GM13976 (cell line): Measurements from ENCODE around the gene VRK1.

Experiments
- DNase-seq: peaks from one replicate; pipeline ENCODE4 v3.0.0; 2012; ENCODE audit warnings: low spot score
- in situ Hi-C: fragments of 300-500 bp; cut with MboI; formaldehyde crosslinking; loops from one replicate; pipeline ENCODE4 v1.12.0; 2022; ENCODE audit warnings: low sequenced_read_pairs, mixed read lengths, inconsistent platforms; ENCODE audit not compliant: unreplicated experiment
- TF ChIP-seq, protein P1 (sequence below): IDR thresholded peaks from 2 replicates; pipeline ENCODE4 v1.5.1; 2012; ENCODE audit warnings: borderline replicate concordance, mild to moderate bottlenecking; ENCODE audit not compliant: insufficient read depth; ENCODE audit errors: extremely low read depth, missing control alignments, control extremely low read depth

Gene VRK1

DNA sequence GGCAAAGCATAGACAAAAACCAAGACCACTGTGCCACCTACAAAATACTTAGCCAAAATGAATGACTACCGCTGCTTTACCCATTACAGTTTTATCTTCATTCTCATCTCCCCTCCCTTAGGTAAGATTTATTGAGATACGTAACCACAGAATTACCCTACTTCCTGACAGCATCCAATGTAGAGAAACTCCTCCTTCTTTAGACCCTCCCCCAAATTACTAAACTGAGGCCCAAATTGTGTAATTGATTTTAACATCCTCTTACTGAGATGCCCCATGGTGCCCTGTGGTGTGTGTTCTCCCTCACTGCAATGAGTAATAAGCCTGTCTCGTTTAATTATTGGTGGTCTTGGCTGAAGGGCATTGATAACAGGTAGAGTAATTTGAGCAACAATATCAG, 19.1 kb downstream of the VRK1 start:
- in situ Hi-C loops: no loop called here
- TF ChIP-seq, protein P1, sequence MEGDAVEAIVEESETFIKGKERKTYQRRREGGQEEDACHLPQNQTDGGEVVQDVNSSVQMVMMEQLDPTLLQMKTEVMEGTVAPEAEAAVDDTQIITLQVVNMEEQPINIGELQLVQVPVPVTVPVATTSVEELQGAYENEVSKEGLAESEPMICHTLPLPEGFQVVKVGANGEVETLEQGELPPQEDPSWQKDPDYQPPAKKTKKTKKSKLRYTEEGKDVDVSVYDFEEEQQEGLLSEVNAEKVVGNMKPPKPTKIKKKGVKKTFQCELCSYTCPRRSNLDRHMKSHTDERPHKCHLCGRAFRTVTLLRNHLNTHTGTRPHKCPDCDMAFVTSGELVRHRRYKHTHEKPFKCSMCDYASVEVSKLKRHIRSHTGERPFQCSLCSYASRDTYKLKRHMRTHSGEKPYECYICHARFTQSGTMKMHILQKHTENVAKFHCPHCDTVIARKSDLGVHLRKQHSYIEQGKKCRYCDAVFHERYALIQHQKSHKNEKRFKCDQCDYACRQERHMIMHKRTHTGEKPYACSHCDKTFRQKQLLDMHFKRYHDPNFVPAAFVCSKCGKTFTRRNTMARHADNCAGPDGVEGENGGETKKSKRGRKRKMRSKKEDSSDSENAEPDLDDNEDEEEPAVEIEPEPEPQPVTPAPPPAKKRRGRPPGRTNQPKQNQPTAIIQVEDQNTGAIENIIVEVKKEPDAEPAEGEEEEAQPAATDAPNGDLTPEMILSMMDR: no peak
- no peak for DNase-seq

DNA sequence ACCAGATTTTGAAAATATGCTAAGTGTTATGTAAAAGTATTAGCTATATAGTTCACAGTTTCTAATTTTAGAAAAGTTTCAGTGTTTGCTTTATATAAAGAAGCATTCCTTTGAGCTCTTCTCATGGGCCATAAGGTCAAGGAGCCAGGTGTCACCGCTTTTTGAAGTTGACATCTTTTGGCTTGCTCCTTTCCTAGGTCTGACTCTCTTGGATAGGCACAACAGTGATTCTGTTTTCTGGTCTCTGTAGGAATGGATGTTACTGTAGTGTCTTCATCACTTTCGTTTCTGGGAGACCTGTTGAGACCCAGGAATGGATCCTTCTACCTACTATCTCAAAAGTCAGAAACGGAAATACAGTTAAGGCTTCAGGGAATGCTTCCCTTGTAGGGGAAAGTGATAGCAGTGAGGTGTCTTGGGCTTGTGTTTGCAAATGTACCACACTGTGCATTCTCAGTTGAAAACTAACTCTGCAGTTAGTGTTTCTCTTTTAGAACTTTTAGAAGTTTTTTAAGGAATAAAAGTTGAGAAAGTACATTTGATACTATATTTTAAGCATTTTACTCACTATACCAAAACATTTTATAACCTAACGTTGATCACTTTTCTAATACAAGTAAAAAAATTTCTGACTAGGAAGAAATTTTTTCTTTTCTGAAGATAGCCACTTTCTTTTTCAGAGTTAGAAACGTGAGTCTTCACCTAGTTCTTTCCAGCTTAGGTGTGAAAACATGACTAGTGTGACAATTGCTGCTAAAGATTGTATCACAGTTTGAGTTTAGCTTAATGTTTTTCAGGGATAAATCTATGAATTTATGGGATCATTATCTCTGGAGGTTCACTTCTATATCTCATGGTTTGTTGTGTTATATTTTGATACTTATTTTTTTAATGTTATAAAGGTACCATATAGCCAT, 20.8 kb downstream of the VRK1 start:
- TF ChIP-seq, protein P1: no peak
- DNase-seq: no peak
- in situ Hi-C loops: no loop called here

DNA sequence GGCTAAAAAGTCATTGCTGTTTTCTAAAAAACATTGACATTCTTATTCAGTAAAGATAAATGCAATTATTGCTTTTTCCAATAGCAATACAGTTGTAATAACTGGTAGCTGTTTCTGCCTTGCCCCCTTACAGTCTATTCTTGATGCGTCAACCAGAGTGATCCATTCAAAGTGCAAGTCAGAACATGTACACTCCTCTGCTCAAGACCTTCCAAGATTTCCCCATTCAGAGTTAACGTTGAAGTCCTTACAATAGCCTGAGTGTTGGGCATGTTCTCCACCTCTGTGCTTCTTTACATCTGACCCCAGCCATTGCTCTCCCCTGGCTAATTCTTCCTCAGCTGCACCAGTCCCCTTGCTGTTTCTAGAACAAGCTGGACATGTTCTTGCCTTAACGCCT, 24.3 kb downstream of the VRK1 start:
- in situ Hi-C loops: no loop called here
- TF ChIP-seq, protein P1: no peak
- DNase-seq: no peak

DNA sequence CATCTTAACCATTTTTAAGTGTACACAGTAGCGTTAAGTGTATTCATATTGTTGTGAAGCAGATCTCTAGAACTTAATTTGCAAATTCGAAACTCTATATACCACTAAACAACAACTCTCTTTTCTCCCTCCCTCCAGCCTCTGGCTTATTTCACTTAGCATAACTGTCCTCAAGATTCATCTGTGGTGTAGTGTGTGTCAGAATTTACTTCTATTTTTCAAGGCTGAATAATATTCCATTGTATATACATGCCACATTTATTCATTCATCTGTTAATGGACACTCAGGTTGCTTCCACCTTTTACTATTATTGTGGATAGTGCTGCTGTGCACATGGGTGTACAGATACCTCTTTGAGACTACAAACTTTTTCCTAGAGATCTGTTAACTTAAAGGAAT, 26.5 kb downstream of the VRK1 start:
- TF ChIP-seq, protein P1: no peak
- no peak for DNase-seq
- in situ Hi-C loops: no loop called here

DNA sequence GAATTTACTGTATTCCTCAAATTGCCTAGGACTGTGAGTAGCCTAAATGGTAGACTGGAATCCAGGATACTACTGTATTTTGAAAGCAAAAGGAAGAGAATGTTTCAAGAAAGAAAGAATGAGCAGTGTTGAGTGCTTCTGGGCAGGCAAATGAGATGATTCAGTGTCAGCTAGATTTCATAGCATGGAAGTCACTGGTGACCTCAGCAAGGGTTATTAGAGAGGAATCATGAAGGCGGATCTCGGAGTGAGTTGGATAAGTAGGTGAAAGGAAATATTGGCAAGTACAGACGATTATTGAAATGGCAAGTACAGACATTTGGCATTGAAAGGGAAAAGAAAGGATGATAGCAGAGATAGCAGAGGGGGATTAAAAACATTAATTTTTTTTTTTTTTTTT, 27.1 kb downstream of the VRK1 start:
- in situ Hi-C loops: no loop called here
- TF ChIP-seq, protein P1: no peak
- DNase-seq: no peak

DNA sequence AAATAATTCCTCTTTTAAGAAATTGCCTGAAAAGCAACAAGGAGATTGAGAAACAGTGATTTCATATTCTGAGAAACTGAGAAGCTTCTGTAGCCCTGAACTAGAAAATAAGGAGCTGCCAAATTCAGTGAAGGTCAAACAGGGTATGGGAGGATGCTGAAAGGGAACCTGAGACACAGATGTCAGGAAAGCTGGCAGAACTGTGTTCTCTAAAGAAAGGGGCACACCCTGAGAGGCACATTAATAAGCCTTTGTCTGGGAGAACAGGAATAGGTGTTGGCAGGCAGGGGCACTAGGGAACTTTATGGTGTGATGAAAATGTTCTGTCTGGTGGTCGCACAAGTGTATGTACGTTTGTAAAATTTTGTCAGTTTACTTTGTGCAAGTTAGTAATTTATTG, 29.6 kb downstream of the VRK1 start:
- no peak for DNase-seq
- in situ Hi-C loops: no loop called here
- TF ChIP-seq, protein P1: no peak
